Neural crest cell (in vitro differentiated cells): ENCODE data around the gene SNX24. TPM values are rescaled to one million over a fixed set of nuclear protein-coding genes. Genes with fewer than 3 reads are reported as not detected.

Experiments
- DNase-seq: peaks from one replicate; pipeline ENCODE4 v3.0.0; 2021; ENCODE audit warnings: low read depth, mixed read lengths, low spot score
- H3K27ac Mint-ChIP-seq: one replicate; pipeline ENCODE4 v1.8.0; 2021; ENCODE audit warnings: mild to moderate bottlenecking, mixed read lengths; ENCODE audit not compliant: unreplicated experiment
- H3K27me3 Mint-ChIP-seq: 2 replicates; pipeline ENCODE4 v1.8.0; 2021; ENCODE audit warnings: low read depth, mild to moderate bottlenecking, mixed read lengths
- H3K36me3 Mint-ChIP-seq: 2 replicates; pipeline ENCODE4 v1.8.0; 2021; ENCODE audit warnings: low read depth, mild to moderate bottlenecking, mixed read lengths
- H3K4me1 Mint-ChIP-seq: 2 replicates; pipeline ENCODE4 v1.8.0; 2021; ENCODE audit warnings: mixed read lengths
- H3K4me3 Mint-ChIP-seq: one replicate; pipeline ENCODE4 v1.8.0; 2021; ENCODE audit warnings: mild to moderate bottlenecking, mixed read lengths
- H3K9me3 Mint-ChIP-seq: 2 replicates; pipeline ENCODE4 v1.8.0; 2021; ENCODE audit warnings: mixed read lengths
- total RNA-seq: library from RNA; stranded (reverse); gene quantifications from 2 replicates; pipeline ENCODE4 v1.2.1, GENCODE V29; 2021
- TF ChIP-seq, protein P1 (sequence below): fragments of 200-600 bp; sonication (generic); conservative IDR thresholded peaks from 2 replicates; pipeline ENCODE4 v1.5.0; 2021; ENCODE audit warnings: antibody characterized with exemption, mild to moderate bottlenecking

SNX24 gene
- total RNA-seq, 1 donor from 2014 or later: 19.7 TPM

GRCh38 chr5:123000731-123001130, 155.3 kb downstream of the SNX24 start:
- Mint-ChIP-seq H3K4me3 (no peak overlapping the region), H3K27me3 (no peaks in the 10 kb centered on the region), H3K9me3 (no peaks in the 10 kb centered on the region), H3K27ac (no peak overlapping the region), H3K36me3 (peaks cover 9% of the 10 kb centered on the region), H3K4me1 (peaks cover 7% of the 10 kb centered on the region)
- no peak for DNase-seq
- TF ChIP-seq, protein P1, sequence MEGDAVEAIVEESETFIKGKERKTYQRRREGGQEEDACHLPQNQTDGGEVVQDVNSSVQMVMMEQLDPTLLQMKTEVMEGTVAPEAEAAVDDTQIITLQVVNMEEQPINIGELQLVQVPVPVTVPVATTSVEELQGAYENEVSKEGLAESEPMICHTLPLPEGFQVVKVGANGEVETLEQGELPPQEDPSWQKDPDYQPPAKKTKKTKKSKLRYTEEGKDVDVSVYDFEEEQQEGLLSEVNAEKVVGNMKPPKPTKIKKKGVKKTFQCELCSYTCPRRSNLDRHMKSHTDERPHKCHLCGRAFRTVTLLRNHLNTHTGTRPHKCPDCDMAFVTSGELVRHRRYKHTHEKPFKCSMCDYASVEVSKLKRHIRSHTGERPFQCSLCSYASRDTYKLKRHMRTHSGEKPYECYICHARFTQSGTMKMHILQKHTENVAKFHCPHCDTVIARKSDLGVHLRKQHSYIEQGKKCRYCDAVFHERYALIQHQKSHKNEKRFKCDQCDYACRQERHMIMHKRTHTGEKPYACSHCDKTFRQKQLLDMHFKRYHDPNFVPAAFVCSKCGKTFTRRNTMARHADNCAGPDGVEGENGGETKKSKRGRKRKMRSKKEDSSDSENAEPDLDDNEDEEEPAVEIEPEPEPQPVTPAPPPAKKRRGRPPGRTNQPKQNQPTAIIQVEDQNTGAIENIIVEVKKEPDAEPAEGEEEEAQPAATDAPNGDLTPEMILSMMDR: no peak

DNA sequence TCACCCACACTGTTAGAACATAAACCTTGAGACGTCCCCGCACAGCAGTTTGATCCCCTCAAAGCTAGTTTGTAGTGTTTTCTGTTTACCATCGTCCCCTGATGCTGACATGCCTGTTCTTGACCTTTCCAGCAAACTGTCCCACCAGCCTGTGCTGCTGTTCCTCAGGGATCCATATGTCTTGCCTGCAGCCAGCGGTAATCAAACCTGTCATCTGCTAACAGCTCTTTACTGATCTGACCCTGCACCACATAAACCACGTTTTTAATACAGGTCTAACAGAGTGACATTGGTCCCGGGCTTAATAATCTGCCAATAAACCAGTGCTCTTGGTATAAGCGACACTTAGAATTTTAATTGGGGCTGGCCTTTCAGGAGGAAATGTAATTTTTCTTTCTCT, 156.4 kb downstream of the SNX24 start:
- DNase-seq: no peak
- H3K4me1 Mint-ChIP-seq: peaks cover 7% of the 10 kb centered on the region
- H3K9me3 Mint-ChIP-seq: no peaks in the 10 kb centered on the region
- peaks cover 9% of the 10 kb centered on the region for H3K36me3 Mint-ChIP-seq
- H3K27ac Mint-ChIP-seq: no peak overlapping the region
- TF ChIP-seq, protein P1: no peak
- H3K4me3 Mint-ChIP-seq: no peak overlapping the region
- H3K27me3 Mint-ChIP-seq: no peaks in the 10 kb centered on the region

GRCh38 chr5:123007182-123007581, 161.8 kb downstream of the SNX24 start:
- no peaks in the 10 kb centered on the region for H3K9me3 Mint-ChIP-seq
- DNase-seq: no peak

DNA sequence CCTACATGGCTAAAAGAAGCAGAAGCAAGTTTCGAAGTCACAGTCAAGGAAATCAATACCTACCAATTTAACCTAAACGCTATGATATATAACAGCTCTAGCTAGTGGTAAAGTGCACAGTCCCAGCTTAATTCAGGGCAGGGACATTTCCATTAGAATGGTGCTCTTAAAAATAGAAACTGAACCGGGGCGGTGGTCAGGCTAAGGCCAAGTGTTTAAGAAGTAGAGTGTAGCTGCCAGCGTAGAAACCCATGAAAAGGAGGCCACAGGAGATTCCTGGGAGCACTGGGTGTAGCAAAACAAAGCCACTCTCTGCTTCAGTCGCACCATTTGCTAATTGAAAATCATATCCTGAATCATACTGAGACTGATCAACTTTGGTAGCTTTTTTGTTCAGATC, 162.3 kb downstream of the SNX24 start:
- Mint-ChIP-seq H3K9me3 (no peaks in the 10 kb centered on the region), H3K4me1 (peaks cover 13% of the 10 kb centered on the region), H3K27ac (no peak overlapping the region), H3K27me3 (no peaks in the 10 kb centered on the region), H3K4me3 (no peak overlapping the region), H3K36me3 (peaks cover 9% of the 10 kb centered on the region)
- no peak for DNase-seq
- TF ChIP-seq, protein P1: no peak

More at GRCh38 chr5:123007182-123007581, 161.8 kb downstream of the SNX24 start:
- Mint-ChIP-seq H3K36me3 (peaks cover 9% of the 10 kb centered on the region), H3K4me1 (peaks cover 13% of the 10 kb centered on the region), H3K27ac (no peak overlapping the region), H3K4me3 (no peak overlapping the region), H3K27me3 (no peaks in the 10 kb centered on the region)
- TF ChIP-seq, protein P1: no peak

DNA sequence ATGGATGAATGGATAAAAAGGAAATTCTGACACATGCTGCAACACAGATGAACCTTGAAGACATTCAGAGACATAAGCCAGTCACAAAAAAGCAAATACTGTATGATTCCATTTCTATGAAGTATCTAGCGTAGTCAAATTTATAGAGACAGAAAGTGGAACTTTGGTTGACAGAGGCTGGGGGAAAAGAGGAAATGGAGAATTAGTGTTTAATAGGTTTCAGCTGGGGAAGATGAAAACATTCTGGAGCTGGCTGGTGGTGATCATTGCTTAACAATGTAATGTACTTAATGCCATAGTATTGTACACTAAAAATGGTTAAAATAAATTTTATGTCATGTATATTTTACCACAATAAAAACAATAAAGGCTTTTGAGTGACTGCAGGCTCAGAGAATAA, 166.9 kb downstream of the SNX24 start:
- peaks cover 7% of the 10 kb centered on the region for H3K9me3 Mint-ChIP-seq
- peaks cover 11% of the 10 kb centered on the region for H3K36me3 Mint-ChIP-seq
- H3K27me3 Mint-ChIP-seq: no peaks in the 10 kb centered on the region
- H3K4me3 Mint-ChIP-seq: no peak overlapping the region
- DNase-seq: no peak
- peaks cover 9% of the 10 kb centered on the region for H3K4me1 Mint-ChIP-seq
- no peak overlapping the region for H3K27ac Mint-ChIP-seq
- TF ChIP-seq, protein P1: no peak

- no peak overlapping the region for H3K27ac Mint-ChIP-seq
These were observed 169.3 kb downstream of the SNX24 start for GRCh38 chr5:123014689-123015088.

More at GRCh38 chr5:123014689-123015088, 169.3 kb downstream of the SNX24 start:
- Mint-ChIP-seq H3K27me3 (no peaks in the 10 kb centered on the region), H3K9me3 (peaks cover 7% of the 10 kb centered on the region), H3K4me1 (no peaks in the 10 kb centered on the region), H3K36me3 (peaks cover 8% of the 10 kb centered on the region), H3K4me3 (no peak overlapping the region)
- no peak for DNase-seq
- TF ChIP-seq, protein P1: no peak
